Body of pancreas (tissue), 4 donors: ENCODE results near the gene RBM10. TPM values are rescaled to one million over a fixed set of nuclear protein-coding genes. Genes with fewer than 3 reads are reported as not detected.

Experiments used
- ATAC-seq: fragments of 150-250 bp; one replicate; pipeline ENCODE4 v1.9.1; 2016
- DNase-seq, 4 donors: peaks; one replicate each; pipeline ENCODE4 v3.0.0-alpha.2; 2019
- H3K27ac ChIP-seq, 4 donors: fragments of 200-600 bp; sonication (generic); 1 replicate in 3 of 4; 2 replicates in 1 of 4; pipeline versions ENCODE4 v1.5.1 to v1.6.1; 2016 to 2019; ENCODE audit warnings: mild to moderate bottlenecking in 1 of 4, mixed read lengths in 1 of 4, moderate library complexity in 1 of 4
- H3K27me3 ChIP-seq, 2 donors: fragments of 200-600 bp; sonication (generic); one replicate each; pipeline ENCODE4 v1.6.0; 2016; ENCODE audit warnings: mild to moderate bottlenecking in 1 of 2
- H3K36me3 ChIP-seq, 2 donors: fragments of 200-600 bp; sonication (generic); replicated peaks in 1 of 2; 2 replicates each; pipeline ENCODE4 v1.5.1; 2016; ENCODE audit warnings: low read depth in 2 of 2; ENCODE audit not compliant: insufficient read depth in 1 of 2
- H3K4me1 ChIP-seq: fragments of 200-600 bp; sonication (generic); one replicate; pipeline ENCODE4 v1.6.0; 2016
- H3K4me3 ChIP-seq, 2 donors: fragments of 200-600 bp; sonication (generic); 1 replicate in 1 of 2; 2 replicates in 1 of 2; pipeline ENCODE4 v1.5.1; 2016 to 2019
- H3K9me3 ChIP-seq, 3 donors: fragments of 200-600 bp; sonication (generic); 1 replicate in 2 of 3; 2 replicates in 1 of 3; pipeline ENCODE4 v1.5.1; 2016
- POLR2A ChIP-seq, 3 donors: fragments of 450-650 bp; IDR thresholded peaks; one replicate each; pipeline ENCODE4 v1.6.1; 2016; ENCODE audit warnings: antibody characterized with exemption in 3 of 3, mild to moderate bottlenecking in 2 of 3
- WGBS, 2 donors: methylation state at CpG; one replicate each; pipeline ENCODE4 v1.1.5; 2017; 5-methylcytosine and 5-hydroxymethylcytosine counted together
- intact Hi-C: fragments of 100-400 bp; cut with DNase I; formaldehyde crosslinking; loops from one replicate; pipeline ENCODE4 v1.15.1; 2023
- total RNA-seq, 2 donors: library from RNA; depleted of rRNA; stranded (reverse); fragments of >200 nt; gene quantifications; one replicate each; pipeline ENCODE4 v1.1.0, GENCODE V29; 2016
- TF ChIP-seq, protein P1 (sequence below), 7 experiments: fragments of 450-650 bp in 4 of 7; fragments of 200-600 bp in 3 of 7; sonication (generic) in 3 of 7; IDR thresholded peaks; one replicate each; pipeline ENCODE4 v1.5.1; 2016 to 2019; ENCODE audit warnings: antibody characterized with exemption in 7 of 7

Gene RBM10
- total RNA-seq, 2 donors from 2014 or later = 16.1 to 29.0 TPM

DNA sequence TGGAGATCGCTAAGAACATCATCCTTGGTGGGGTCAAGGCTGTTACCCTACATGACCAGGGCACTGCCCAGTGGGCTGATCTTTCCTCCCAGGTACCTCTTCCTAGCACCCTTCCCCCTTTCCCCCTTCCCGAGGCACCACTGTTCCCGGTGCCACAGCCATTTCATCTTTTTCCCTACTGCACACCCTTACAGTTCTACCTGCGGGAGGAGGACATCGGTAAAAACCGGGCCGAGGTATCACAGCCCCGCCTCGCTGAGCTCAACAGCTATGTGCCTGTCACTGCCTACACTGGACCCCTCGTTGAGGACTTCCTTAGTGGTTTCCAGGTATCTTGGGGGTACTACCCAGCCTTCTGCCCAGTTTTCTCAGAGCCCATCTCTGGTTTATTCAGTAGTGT, 54.3 kb downstream of the RBM10 start:
- Histone ChIP-seq H3K4me3 (no peak overlapping the region), H3K4me1 (peaks cover 39% of the 10 kb centered on the region), H3K27ac (no peak overlapping the region), H3K9me3 (no peaks in the 10 kb centered on the region), H3K27me3 (no peaks in the 10 kb centered on the region), H3K36me3 (peaks cover 0 to 4% of the 10 kb centered on the region in 2 donors)
- intact Hi-C loops = no loop called here
- ATAC-seq (no peak), DNase-seq (no peak)
- 86 to 91% methylated on average over 4 to 10 of the region's 10 CpGs for WGBS, 2 donors
- no peak for TF ChIP-seq POLR2A (IDR thresholded peaks at IDR 0.05)
- TF ChIP-seq, protein P1, sequence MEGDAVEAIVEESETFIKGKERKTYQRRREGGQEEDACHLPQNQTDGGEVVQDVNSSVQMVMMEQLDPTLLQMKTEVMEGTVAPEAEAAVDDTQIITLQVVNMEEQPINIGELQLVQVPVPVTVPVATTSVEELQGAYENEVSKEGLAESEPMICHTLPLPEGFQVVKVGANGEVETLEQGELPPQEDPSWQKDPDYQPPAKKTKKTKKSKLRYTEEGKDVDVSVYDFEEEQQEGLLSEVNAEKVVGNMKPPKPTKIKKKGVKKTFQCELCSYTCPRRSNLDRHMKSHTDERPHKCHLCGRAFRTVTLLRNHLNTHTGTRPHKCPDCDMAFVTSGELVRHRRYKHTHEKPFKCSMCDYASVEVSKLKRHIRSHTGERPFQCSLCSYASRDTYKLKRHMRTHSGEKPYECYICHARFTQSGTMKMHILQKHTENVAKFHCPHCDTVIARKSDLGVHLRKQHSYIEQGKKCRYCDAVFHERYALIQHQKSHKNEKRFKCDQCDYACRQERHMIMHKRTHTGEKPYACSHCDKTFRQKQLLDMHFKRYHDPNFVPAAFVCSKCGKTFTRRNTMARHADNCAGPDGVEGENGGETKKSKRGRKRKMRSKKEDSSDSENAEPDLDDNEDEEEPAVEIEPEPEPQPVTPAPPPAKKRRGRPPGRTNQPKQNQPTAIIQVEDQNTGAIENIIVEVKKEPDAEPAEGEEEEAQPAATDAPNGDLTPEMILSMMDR (IDR thresholded peaks at IDR 0.05) = no peak

DNA sequence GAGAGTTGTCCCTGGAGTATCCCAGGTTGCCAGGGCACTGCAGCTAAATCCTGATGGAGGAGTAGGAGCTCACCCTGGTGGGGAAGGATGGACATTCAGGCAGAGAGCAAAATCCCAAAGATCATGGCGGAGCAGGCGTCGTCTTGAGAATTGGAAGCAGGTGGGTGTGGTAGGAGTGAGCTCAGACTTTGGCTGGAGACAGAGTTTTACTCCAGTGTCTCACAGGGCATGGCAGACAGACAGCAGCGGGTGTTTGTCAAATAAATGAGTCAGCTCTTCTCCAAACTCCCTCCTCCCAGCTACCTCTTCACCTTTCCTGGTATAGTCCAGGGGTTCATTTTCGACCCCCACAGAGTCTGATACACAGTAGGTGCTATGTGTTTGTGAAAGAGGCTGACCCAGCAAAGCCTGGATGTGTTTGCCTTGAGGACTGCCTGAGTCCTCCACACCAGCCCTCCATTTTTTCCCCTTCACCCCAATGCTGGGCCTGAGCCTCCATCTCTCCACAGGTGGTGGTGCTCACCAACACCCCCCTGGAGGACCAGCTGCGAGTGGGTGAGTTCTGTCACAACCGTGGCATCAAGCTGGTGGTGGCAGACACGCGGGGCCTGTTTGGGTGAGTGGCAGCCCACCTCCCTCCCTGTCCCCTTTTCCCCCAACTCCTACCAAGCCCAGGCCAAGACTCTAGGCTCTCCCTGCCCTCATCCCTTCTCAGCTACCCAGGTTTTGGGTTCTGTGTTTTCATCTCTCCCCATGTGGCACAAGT, 55.5 kb downstream of the RBM10 start:
- intact Hi-C loops = no loop called here
- WGBS, 2 donors = 70 to 84% methylated on average over 4 to 9 of the region's 9 CpGs
- DNase-seq (no peak), ATAC-seq (no peak)
- Histone ChIP-seq H3K36me3 (peaks cover 0 to 6% of the 10 kb centered on the region in 2 donors), H3K4me3 (no peak overlapping the region), H3K9me3 (no peaks in the 10 kb centered on the region), H3K27me3 (no peaks in the 10 kb centered on the region), H3K27ac (no peak overlapping the region), H3K4me1 (peaks cover 26% of the 10 kb centered on the region)
- no peak for TF ChIP-seq POLR2A (IDR thresholded peaks at IDR 0.05)
- TF ChIP-seq, protein P1 (IDR thresholded peaks at IDR 0.05) = no peak

DNA sequence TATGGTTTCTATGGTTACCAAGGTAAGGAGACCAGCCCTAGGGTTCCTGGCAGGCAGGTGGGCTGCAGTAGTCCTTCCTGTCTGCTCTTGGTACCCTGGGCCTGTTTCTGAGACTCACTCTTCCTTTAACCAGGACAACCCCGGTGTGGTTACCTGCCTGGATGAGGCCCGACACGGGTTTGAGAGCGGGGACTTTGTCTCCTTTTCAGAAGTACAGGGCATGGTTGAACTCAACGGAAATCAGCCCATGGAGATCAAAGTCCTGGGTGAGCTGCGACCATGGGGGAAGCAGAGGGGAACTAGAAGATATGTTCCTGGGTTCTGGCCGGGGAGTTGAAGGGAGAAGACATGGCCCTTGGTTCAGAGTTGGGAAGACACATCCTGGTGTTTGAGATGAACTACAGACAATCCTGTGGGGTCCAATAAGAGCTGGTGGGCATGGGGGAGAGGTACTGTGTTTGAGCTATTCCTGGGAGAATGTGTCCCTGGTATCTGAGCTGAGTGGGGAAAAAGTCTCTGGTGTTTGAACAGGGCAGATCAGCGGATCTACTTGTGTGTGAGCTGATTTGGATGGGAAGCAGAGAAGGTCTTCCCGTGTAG, 56.4 kb downstream of the RBM10 start:
- WGBS, 2 donors = 83 to 94% methylated on average over 3 to 8 of the region's 9 CpGs
- Histone ChIP-seq H3K9me3 (no peaks in the 10 kb centered on the region), H3K36me3 (peaks cover 0 to 6% of the 10 kb centered on the region in 2 donors), H3K4me1 (peaks cover 18% of the 10 kb centered on the region), H3K4me3 (no peak overlapping the region), H3K27me3 (no peaks in the 10 kb centered on the region), H3K27ac (no peak overlapping the region)
- intact Hi-C loops = no loop called here
- ATAC-seq (no peak), DNase-seq (no peak)
- TF ChIP-seq, protein P1 (IDR thresholded peaks at IDR 0.05) = no peak
- no peak for TF ChIP-seq POLR2A (IDR thresholded peaks at IDR 0.05)

DNA sequence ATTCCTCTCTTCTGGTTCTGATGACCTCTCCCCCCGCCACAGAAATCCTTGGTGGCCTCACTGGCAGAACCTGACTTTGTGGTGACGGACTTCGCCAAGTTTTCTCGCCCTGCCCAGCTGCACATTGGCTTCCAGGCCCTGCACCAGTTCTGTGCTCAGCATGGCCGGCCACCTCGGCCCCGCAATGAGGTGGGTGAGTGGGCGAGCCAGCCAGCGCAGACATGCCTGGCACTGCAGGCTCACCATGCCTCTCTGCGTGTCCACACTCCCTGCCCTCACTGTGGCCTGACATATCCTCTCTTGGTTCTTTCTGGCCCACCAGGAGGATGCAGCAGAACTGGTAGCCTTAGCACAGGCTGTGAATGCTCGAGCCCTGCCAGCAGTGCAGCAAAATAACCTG, 57.3 kb downstream of the RBM10 start:
- Histone ChIP-seq H3K4me1 (peaks cover 9% of the 10 kb centered on the region), H3K27me3 (no peaks in the 10 kb centered on the region), H3K36me3 (peaks cover 0 to 9% of the 10 kb centered on the region in 2 donors), H3K27ac (no peak overlapping the region), H3K9me3 (no peaks in the 10 kb centered on the region), H3K4me3 (no peak overlapping the region)
- no peak for TF ChIP-seq POLR2A (IDR thresholded peaks at IDR 0.05)
- TF ChIP-seq, protein P1 (IDR thresholded peaks at IDR 0.05) = no peak
- DNase-seq (no peak), ATAC-seq (no peak)
- intact Hi-C loops = no loop called here
- 80 to 88% methylated on average over 1 to 3 of the region's 11 CpGs for WGBS, 2 donors
